Endothelial cell of umbilical vein (primary cell): ENCODE data around the gene ZNF75A. TPM values are rescaled to one million over a fixed set of nuclear protein-coding genes. Genes with fewer than 3 reads are reported as not detected.

Experiments used
- BruUV-seq: library from RNA; stranded (reverse); fragments of 400-500 nt; replicated peaks from 2 replicates; lab custom pipeline; 2021; lab: Mats Ljungman, UMichigan
- CTCF ChIA-PET: fragments of 300-600, 350-600 bp; sonication (Branson Sonifier 250); formaldehyde crosslinking; loops from one replicate; lab custom pipeline; 2021; ENCODE audit warnings: antibody characterized with exemption, inconsistent platforms; lab: Charles Lee
- POLR2A ChIA-PET: fragments of 300-600, 350-600 bp; sonication (Branson Sonifier 250); formaldehyde crosslinking; loops from one replicate; lab custom pipeline; 2021; ENCODE audit warnings: antibody characterized with exemption, inconsistent platforms; lab: Charles Lee
- DNase-seq: peaks from one replicate; pipeline ENCODE4 v3.0.0-alpha.2; 2011; ENCODE audit warnings: low read depth, low spot score
- FAIRE-seq: peaks from 2 replicates; lab custom pipeline; 2011; peaks lifted over from hg19 to GRCh38; lab: Jason Lieb, UNC
- H2AFZ ChIP-seq: 2 replicates; pipeline ENCODE4 v1.6.0; 2012; ENCODE audit warnings: low read depth, low read length, control low read depth, inconsistent platforms
- H3K27ac ChIP-seq: 2 replicates; pipeline ENCODE4 v1.5.1; 2011; ENCODE audit warnings: low read depth, mild to moderate bottlenecking, control low read depth, low read length, moderate library complexity; ENCODE audit not compliant: insufficient read depth
- H3K27me3 ChIP-seq, 2 experiments: 2 replicates each; pipeline versions ENCODE4 v1.6.0 to v1.6.1; 2011; ENCODE audit warnings: low read length in 2 of 2, mixed read lengths in 1 of 2; ENCODE audit not compliant: control insufficient read depth in 2 of 2, insufficient read depth in 2 of 2
- H3K36me3 ChIP-seq, 2 experiments: 2 replicates in 1 of 2; 3 replicates in 1 of 2; pipeline ENCODE4 v1.5.1; 2011; ENCODE audit warnings: low read length in 2 of 2, mild to moderate bottlenecking in 1 of 2, moderate library complexity in 1 of 2; ENCODE audit not compliant: control insufficient read depth in 2 of 2, insufficient read depth in 2 of 2; ENCODE audit errors: extremely low read depth in 1 of 2
- H3K4me1 ChIP-seq: 3 replicates; pipeline ENCODE4 v1.5.1; 2011; ENCODE audit warnings: mild to moderate bottlenecking, low read length; ENCODE audit not compliant: control insufficient read depth, insufficient read depth; ENCODE audit errors: extremely low read depth
- H3K4me2 ChIP-seq: 2 replicates; pipeline ENCODE4 v1.6.1; 2011; ENCODE audit warnings: low read length, control low read depth, mixed read lengths; ENCODE audit not compliant: insufficient read depth
- H3K4me3 ChIP-seq, 3 experiments: fragments of 200-600 bp in 1 of 3; sonication (generic), shearing (Covaris generic) in 1 of 3; replicated peaks in 1 of 3; 2 replicates each; pipeline ENCODE4 v1.5.1; 2011 to 2016; ENCODE audit warnings: control low read depth in 3 of 3, low read length in 3 of 3, mild to moderate bottlenecking in 2 of 3, inconsistent platforms in 1 of 3, low read depth in 1 of 3, moderate library complexity in 1 of 3; ENCODE audit not compliant: insufficient read depth in 1 of 3
- H3K79me2 ChIP-seq: 2 replicates; pipeline ENCODE4 v1.6.0; 2012; ENCODE audit warnings: low read length, inconsistent platforms; ENCODE audit not compliant: control insufficient read depth, insufficient read depth
- H3K9ac ChIP-seq: replicated peaks from 2 replicates; pipeline ENCODE3; 2011; ENCODE audit warnings: low read length, control low read depth; ENCODE audit not compliant: insufficient read depth; ENCODE audit errors: extremely low read depth
- H3K9me1 ChIP-seq: replicated peaks from 3 replicates; pipeline ENCODE4 v1.6.0; 2011; ENCODE audit warnings: mild to moderate bottlenecking, low read length; ENCODE audit not compliant: control insufficient read depth, insufficient read depth; ENCODE audit errors: extremely low read depth
- H3K9me3 ChIP-seq: replicated peaks from 2 replicates; pipeline ENCODE4 v1.5.1; 2012; ENCODE audit warnings: low read length, inconsistent platforms; ENCODE audit not compliant: control insufficient read depth, insufficient read depth
- H4K20me1 ChIP-seq: replicated peaks from 2 replicates; pipeline ENCODE3; 2011; ENCODE audit warnings: mild to moderate bottlenecking, low read length; ENCODE audit not compliant: control insufficient read depth, insufficient read depth; ENCODE audit errors: extremely low read depth
- CTCF ChIP-seq, 2 donors: IDR thresholded peaks; 1 replicate in 1 of 2; 2 replicates in 1 of 2; pipeline ENCODE4 v1.5.1; 2011; ENCODE audit warnings: low read length in 2 of 2, mild to moderate bottlenecking in 2 of 2, moderate library complexity in 2 of 2, control low read depth in 1 of 2, inconsistent platforms in 1 of 2, low read depth in 1 of 2; ENCODE audit not compliant: insufficient read depth in 1 of 2; ENCODE audit errors: extremely low read depth in 1 of 2
- EZH2 ChIP-seq: IDR thresholded peaks from 2 replicates; pipeline ENCODE4 v1.6.1; 2012; ENCODE audit warnings: borderline replicate concordance, low read depth, mild to moderate bottlenecking, moderate library complexity, low read length, inconsistent platforms; ENCODE audit not compliant: severe bottlenecking
- FOS ChIP-seq: IDR thresholded peaks from 2 replicates; pipeline ENCODE4 v1.6.1; 2011; ENCODE audit warnings: mild to moderate bottlenecking, low read length, moderate library complexity, borderline replicate concordance; ENCODE audit not compliant: insufficient read depth
- GATA2 ChIP-seq: IDR thresholded peaks from 2 replicates; pipeline ENCODE4 v1.7.0; 2011; ENCODE audit warnings: low read depth, mild to moderate bottlenecking, moderate library complexity, mixed read lengths, low read length; ENCODE audit not compliant: insufficient read length, insufficient read depth
- JUN ChIP-seq: IDR thresholded peaks from 2 replicates; pipeline ENCODE4 v1.6.1; 2011; ENCODE audit warnings: borderline replicate concordance, low read depth; ENCODE audit not compliant: insufficient read length, insufficient read depth
- MAX ChIP-seq: IDR thresholded peaks from 2 replicates; pipeline ENCODE4 v1.6.1; 2011; ENCODE audit not compliant: insufficient read depth, insufficient read length
- MYC ChIP-seq: IDR thresholded peaks from one replicate; pipeline ENCODE4 v1.6.1; 2011; ENCODE audit warnings: mild to moderate bottlenecking, low read depth, low read length
- POLR2A ChIP-seq: IDR thresholded peaks from 2 replicates; pipeline ENCODE4 v1.6.1; 2012; ENCODE audit warnings: low read depth, mild to moderate bottlenecking, control low read depth, low read length
- POLR2AphosphoS5 ChIP-seq: IDR thresholded peaks from 2 replicates; pipeline ENCODE4 v1.6.1; 2012; ENCODE audit warnings: low read depth, mild to moderate bottlenecking, control low read depth, low read length, moderate library complexity; ENCODE audit not compliant: insufficient read depth
- dilution Hi-C: fragments of 300-500 bp; cut with MboI; formaldehyde crosslinking; loops from one replicate; pipeline ENCODE4 v1.15.0; 2019; ENCODE audit warnings: low sequenced_read_pairs; ENCODE audit not compliant: extremely low pct_ligation_motif_present
- intact Hi-C: fragments of 100-400 bp; cut with micrococcal nuclease; formaldehyde crosslinking; loops from one replicate; pipeline ENCODE4 v1.10.0; 2022
- polyA plus RNA-seq, 4 experiments: library from polyadenylated mRNA; depleted of rRNA in 3 of 4; stranded (reverse) in 3 of 4; unstranded in 1 of 4; fragments of >200 nt; gene quantifications; 2 replicates each; pipeline versions ENCODE4 v1.2.1 to v1.2.3, GENCODE V29; 2011 to 2012; ENCODE audit warnings: missing spikeins in 1 of 4
- total RNA-seq: library from RNA; stranded (reverse); gene quantifications from 2 replicates; pipeline ENCODE4 v1.2.3, GENCODE V29; 2021

ZNF75A gene
- total and polyA plus RNA-seq, 2 donors (not counting 3 experiments of a cell fraction or from before 2014, with no cell fraction given) = 8.3 to 28.4 TPM

- DNase-seq (no peak), FAIRE-seq (no peak)
- no peaks in the 10 kb centered on the region for H3K9me1 ChIP-seq
- no TSS peak for BruUV-seq
- H4K20me1 ChIP-seq = no peaks in the 10 kb centered on the region
- ChIA-PET POLR2A (no interaction called here), CTCF (interaction anchor here (1.1 kb wide), 1 partner anchor 11 kb away, joined by 3 read pairs; no protein-coding TSS in a partner anchor)
- TF ChIP-seq MAX (no peak), POLR2A (no peak), POLR2AphosphoS5 (no peak), JUN (no peak), CTCF (IDR thresholded peaks at IDR 0.05; ENCODE audit: extremely low read depth in 1 of 2, insufficient read depth in 1 of 2, low read depth in 1 of 2, low read length in 2 of 2) (no peak), FOS (no peak), MYC (no peak), EZH2 (no peak), GATA2 (no peak)
- no peaks in the 10 kb centered on the region for H3K79me2 ChIP-seq
- no peaks in the 10 kb centered on the region for H3K4me1 ChIP-seq
- H3K27ac ChIP-seq = no peak overlapping the region
- no peaks in the 10 kb centered on the region for H3K9me3 ChIP-seq
- dilution Hi-C loops = no loop called here
- H3K4me2 ChIP-seq = no peak overlapping the region
- no peak overlapping the region for H2AFZ ChIP-seq
- peaks cover 19 to 26% of the 10 kb centered on the region in 2 experiments for H3K27me3 ChIP-seq
- intact Hi-C loops = no loop called here
- no peak overlapping the region for H3K4me3 ChIP-seq
- H3K9ac ChIP-seq = no peak overlapping the region
- H3K36me3 ChIP-seq = no peaks in the 10 kb centered on the region
Measured at GRCh38 chr16:3274947-3275346, 30.4 kb upstream of the ZNF75A start.
